RCC 7860 (cell line): ENCODE measurements around the gene FRAT1.
A peak's percentile ranks its signal among the peaks of the same experiment; 100 is the strongest.
"Not testable (repeated sequence)": the region's sequence is repeated elsewhere in the genome, so short reads cannot be mapped to it uniquely, and the experiment has no call there.

ENCODE experiments used
- DNase-seq: peaks from one replicate; pipeline ENCODE4 v3.0.0-alpha.2; 2015; ENCODE audit warnings: low spot score
- FAIRE-seq: peaks from 2 replicates; lab custom pipeline; 2012; peaks lifted over from hg19 to GRCh38; lab: Jason Lieb, UNC

FRAT1 gene

GRCh38 chr10:97334370-97335175 lies 15.5 kb downstream of the FRAT1 start, which contains the start of gene FRAT2:
Gene FRAT2 (minus strand): TSS chr10:97334729. CDS start chr10:97334572, 157 bp downstream.
- FAIRE-seq (no peak), DNase-seq (peak; percentile 71)

GRCh38 chr10:97335188-97335619 lies 16.1 kb downstream of the FRAT1 start:
- FAIRE-seq: no peak
- DNase-seq: no peak

GRCh38 chr10:97336006-97336405 lies 16.9 kb downstream of the FRAT1 start:
- DNase-seq: no peak
- no peak for FAIRE-seq

GRCh38 chr10:97336446-97336845 lies 17.4 kb downstream of the FRAT1 start:
- no peak for DNase-seq
- no peak for FAIRE-seq

GRCh38 chr10:97336942-97337831 lies 18.1 kb downstream of the FRAT1 start:
- FAIRE-seq: no peak
- no peak for DNase-seq

- no peak for FAIRE-seq
- no peak for DNase-seq
Observed at GRCh38 chr10:97338041-97338440, 19.0 kb downstream of the FRAT1 start.

GRCh38 chr10:97341416-97341815 lies 22.3 kb downstream of the FRAT1 start:
- FAIRE-seq: no peak

GRCh38 chr10:97343664-97344063 lies 24.6 kb downstream of the FRAT1 start:
- not testable (repeated sequence) for FAIRE-seq, DNase-seq

More at GRCh38 chr10:97341416-97341815, 22.3 kb downstream of the FRAT1 start:
- DNase-seq: no peak

GRCh38 chr10:97347317-97347716 lies 28.2 kb downstream of the FRAT1 start:
- DNase-seq (no peak), FAIRE-seq (no peak)

- no peak for DNase-seq
- FAIRE-seq: no peak
Observed at GRCh38 chr10:97349752-97350513, 30.9 kb downstream of the FRAT1 start.

- DNase-seq: no peak
- no peak for FAIRE-seq
Observed at GRCh38 chr10:97353945-97354344, 34.9 kb downstream of the FRAT1 start.

GRCh38 chr10:97355571-97355975 lies 36.5 kb downstream of the FRAT1 start:
- FAIRE-seq (no peak), DNase-seq (no peak)

GRCh38 chr10:97356318-97356914 lies 37.3 kb downstream of the FRAT1 start:
- FAIRE-seq (no peak), DNase-seq (no peak)

GRCh38 chr10:97356918-97357317 lies 37.8 kb downstream of the FRAT1 start:
- FAIRE-seq: no peak

GRCh38 chr10:97358349-97358748 lies 39.3 kb downstream of the FRAT1 start:
- DNase-seq: no peak
- FAIRE-seq: no peak

More at GRCh38 chr10:97356918-97357317, 37.8 kb downstream of the FRAT1 start:
- no peak for DNase-seq

GRCh38 chr10:97358781-97359180 lies 39.7 kb downstream of the FRAT1 start:
- DNase-seq (no peak), FAIRE-seq (no peak)

GRCh38 chr10:97360705-97361536 lies 41.9 kb downstream of the FRAT1 start:
- DNase-seq (no peak), FAIRE-seq (no peak)

GRCh38 chr10:97361537-97361901 lies 42.4 kb downstream of the FRAT1 start:
- FAIRE-seq (no peak), DNase-seq (no peak)

- FAIRE-seq: no peak
Observed at GRCh38 chr10:97362310-97363033, 43.4 kb downstream of the FRAT1 start.

More at GRCh38 chr10:97362310-97363033, 43.4 kb downstream of the FRAT1 start:
- DNase-seq: no peak
